Ovary (tissue), 3 donors: ENCODE results near the gene DAW1.

ENCODE experiments used
- EP300 ChIP-seq: sonication (generic); formaldehyde crosslinking; IDR thresholded peaks from one replicate; pipeline ENCODE4 v1.6.1; 2017; ENCODE audit warnings: antibody characterized with exemption
- POLR2A ChIP-seq: fragments of 450-650 bp; IDR thresholded peaks from one replicate; pipeline ENCODE4 v1.6.1; 2017; ENCODE audit warnings: antibody characterized with exemption, mild to moderate bottlenecking, moderate library complexity
- TF ChIP-seq, protein P1 (sequence below), 3 donors: fragments of 450-650 bp in 2 of 3; fragments of 200-600 bp in 1 of 3; IDR thresholded peaks; one replicate each; pipeline versions ENCODE4 v1.5.1 to v1.8.0; 2016 to 2022; ENCODE audit warnings: antibody characterized with exemption in 3 of 3, mild to moderate bottlenecking in 1 of 3
- donor health status: DM: no; HTN: no; CAD: no.

DNA sequence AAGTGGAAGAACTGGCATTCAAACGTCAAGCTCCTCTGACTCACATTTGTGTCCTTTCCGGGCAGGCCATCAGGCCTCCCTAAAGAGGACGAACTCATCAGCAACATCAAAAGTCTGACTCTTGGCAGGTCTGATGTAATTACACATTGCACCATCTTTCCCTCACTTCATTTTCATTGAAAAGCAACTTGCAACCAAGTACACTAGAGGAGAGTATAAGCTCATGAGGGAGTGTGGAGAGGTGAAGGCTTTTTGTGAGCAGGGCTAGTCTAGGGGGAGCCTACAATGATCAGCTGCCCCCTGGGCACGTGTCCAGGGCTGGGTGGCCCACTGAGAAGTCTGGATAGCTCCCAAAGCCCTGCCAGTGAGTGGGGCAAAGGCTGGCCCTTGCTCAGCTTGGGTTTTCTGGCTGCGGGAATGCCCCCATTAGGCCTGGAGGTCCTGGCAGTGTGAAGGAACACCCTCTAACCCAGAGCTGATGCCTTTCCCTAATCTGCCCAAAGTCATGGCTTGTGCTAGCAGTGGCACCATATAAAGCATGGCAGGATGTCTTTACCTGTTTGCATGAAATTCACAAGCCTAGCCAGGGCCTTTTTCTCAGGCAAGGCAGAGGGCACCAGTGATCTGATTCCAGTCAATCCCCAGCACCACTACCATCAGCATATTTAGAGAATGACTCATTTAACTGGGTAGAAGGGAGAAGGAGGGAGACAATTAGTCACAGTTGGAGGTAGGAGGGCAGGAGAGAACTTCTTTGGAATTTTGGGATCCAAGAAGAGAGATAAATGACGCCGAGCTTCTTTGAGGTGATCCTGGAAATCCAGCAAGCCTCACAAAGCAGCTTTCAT is 8.5 kb upstream of the DAW1 start:
- TF ChIP-seq EP300, result no peak
- TF ChIP-seq, protein P1, sequence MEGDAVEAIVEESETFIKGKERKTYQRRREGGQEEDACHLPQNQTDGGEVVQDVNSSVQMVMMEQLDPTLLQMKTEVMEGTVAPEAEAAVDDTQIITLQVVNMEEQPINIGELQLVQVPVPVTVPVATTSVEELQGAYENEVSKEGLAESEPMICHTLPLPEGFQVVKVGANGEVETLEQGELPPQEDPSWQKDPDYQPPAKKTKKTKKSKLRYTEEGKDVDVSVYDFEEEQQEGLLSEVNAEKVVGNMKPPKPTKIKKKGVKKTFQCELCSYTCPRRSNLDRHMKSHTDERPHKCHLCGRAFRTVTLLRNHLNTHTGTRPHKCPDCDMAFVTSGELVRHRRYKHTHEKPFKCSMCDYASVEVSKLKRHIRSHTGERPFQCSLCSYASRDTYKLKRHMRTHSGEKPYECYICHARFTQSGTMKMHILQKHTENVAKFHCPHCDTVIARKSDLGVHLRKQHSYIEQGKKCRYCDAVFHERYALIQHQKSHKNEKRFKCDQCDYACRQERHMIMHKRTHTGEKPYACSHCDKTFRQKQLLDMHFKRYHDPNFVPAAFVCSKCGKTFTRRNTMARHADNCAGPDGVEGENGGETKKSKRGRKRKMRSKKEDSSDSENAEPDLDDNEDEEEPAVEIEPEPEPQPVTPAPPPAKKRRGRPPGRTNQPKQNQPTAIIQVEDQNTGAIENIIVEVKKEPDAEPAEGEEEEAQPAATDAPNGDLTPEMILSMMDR (IDR thresholded peaks at IDR 0.05), result no peak
- no peak for TF ChIP-seq POLR2A
